GM21737 (cell line): Measurements from ENCODE around the gene DNAAF8.
A peak's percentile ranks its signal among the peaks of the same experiment; 100 is the strongest.

Experiments
- ATAC-seq: cut with Tn5 transposase; IDR thresholded peaks from one replicate; pipeline ENCODE4 v1.9.1; 2021; ENCODE audit warnings: mild to moderate bottlenecking, moderate library complexity; ENCODE audit not compliant: unreplicated experiment

Gene DNAAF8

DNA sequence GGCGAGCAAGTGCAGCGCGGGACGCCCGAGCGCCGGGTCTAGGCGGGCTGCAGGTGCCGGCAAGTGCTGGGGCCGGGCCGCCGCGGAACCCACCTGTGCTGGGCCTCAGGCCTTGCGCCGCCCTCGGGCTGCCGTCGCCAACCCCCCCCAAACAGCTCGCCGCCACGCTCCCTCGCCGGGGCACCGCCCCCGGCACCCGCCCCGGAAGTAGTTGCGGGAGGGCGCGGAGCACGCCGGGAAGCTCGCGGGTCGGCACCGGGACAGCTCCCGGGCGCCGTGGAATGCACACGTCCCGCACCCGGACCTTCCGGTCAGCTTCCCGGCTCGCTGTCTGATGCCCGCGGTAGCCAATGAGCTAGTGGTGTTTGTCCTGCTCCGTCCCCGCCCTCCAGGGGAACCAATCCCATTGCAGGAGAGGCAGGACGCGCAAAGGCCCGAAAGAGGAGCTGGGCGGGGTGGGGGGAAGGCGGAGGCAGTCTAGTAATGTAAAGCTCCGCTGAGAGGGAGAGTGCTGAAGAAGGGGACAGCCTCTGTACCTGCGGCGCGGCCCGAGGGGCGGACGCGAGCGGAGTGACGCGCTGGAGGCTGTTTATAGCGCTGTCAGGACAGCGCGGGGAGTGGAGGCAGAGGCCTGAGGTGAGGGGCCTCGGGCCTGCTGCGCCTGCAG, at the start of gene DNAAF8, which contains the start of gene ANKS3:
Gene DNAAF8, plus strand, starts transcription at position 475 of the 667 bp plus-strand sequence. CDS start 1,978 bp downstream, outside the sequence.
Gene ANKS3, minus strand, starts transcription at position 209 of the 667 bp plus-strand sequence. CDS start 4,122 bp downstream, outside the sequence.
- ATAC-seq: peak; percentile 69

DNA sequence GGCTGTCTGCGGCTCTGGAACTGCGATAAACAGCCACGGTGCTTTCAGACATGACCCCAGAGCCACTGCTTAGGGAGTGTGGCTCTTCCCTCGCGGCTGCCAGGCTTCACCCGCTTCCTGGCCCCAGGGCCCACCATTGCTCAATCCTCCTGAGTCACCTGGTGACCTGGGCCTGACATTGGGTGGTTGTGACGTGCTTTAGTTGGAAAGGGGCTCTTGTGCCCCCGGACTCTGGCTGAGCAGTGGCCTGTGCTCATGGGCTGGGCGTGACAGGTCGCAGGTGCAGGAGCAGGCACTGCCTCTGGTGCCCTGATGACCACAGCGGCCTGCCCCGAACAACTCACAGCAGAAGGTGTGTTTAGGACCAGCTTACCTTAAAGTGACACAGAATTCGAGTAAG, 49.6 kb upstream of the DNAAF8 start:
- ATAC-seq: no peak

DNA sequence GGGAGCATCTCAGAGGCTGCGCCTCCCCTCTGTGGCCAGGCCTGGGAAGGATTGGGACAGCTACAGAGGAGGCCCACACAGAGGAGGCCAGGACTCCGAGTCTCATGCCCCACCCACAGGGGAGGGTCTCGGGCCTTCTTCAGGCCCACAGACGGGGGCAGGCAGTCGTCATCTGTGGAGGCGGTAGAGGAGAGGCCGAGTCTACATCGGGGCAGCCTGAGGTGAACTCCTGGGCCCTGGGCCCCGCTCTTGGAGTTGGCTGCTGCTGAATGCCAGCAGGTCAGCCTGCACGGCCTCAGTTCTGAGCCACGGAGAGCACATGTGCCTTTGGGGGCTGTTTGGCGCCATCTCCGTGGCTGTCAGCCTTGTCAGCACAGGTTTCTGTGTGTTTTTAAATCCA, 49.0 kb upstream of the DNAAF8 start:
- ATAC-seq: no peak

DNA sequence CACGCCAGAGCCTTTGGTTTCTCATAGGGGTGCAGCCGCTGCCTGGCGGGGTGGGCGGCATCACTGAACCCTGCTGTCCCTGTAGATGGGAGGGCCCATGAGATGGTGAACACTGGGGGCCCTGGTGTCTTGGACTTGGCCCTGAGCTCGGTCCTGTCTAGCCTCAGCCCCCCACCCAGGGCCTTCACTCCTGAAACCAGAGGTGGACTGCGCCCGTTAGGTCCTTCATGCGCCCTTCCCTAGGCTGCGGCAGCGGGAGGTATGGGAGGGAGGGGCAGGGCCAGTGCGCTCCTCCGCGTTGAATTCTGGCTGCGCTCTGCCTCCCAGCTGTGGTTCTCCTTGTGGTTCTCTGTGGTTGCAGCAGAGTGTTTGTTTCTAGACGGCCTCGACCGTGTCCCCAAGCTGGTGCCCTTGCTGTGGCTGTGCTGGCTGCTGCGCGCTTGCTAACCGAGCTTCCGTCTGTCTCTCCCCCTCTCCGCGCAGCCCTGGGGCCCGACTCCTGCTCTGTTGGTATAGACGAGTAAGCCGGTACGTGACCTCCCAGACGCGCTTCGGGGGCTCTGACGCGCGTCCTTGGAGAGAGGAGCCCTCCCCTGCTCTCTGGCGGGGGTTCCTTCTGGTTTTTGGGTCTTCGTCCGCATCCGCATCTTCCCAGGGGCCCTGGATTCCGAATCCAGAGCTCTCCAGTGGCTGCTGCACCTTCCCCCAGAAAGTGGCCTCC, 48.4 kb upstream of the DNAAF8 start:
- no peak for ATAC-seq

DNA sequence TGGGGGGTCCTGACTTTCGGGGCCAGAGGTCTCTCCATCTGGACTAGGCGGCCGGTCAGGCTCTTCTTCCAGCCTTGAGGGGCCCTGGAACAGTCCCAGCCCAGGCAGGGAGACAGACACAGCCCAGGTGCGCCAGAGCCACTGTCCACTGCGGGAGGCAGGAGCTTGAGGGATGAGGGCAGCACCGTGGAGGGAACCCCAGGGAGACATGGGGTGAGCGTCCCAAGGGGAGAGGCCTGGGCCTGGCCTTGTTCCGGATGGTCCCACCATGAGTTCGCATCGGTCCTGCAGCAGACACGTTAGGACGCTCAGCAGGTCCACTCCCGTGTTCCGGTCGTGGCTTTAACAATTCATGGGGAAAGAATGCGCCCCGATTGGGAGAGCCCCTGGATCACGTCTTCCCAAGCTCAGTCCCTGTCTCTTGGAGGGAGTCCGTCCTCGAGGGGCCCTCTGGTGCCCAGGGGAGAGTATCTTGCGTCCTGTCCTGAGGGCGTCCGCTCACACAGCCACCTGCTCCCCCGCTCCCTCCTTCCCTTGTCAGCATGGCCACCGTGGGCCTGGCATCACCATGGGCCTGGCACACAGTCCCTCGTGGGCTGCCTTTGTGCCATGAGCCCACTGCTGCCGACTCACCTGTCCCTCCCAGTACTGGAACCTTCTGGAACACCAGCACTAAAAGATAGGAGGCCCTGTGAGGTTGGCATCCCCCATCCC, 47.7 kb upstream of the DNAAF8 start:
- no peak for ATAC-seq

DNA sequence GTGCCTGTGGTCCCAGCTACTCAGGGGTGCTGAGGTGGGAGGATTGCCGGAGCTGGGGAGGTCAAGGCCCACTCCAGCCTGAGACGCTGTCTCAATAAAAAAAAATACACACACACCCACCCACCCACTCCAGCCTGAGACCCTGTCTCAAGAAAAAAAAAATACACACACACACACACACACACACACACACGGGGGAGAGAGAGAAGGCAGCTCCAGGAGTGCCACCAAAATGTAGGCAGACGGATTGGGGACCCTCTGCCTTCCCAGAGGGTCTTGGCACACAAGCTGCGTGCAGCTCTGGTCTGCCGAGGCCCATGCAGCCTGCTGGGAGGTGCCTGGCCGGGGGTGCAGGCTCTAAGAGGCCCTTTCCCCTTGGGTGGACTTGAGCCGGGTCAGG, 46.9 kb upstream of the DNAAF8 start:
- ATAC-seq: no peak

DNA sequence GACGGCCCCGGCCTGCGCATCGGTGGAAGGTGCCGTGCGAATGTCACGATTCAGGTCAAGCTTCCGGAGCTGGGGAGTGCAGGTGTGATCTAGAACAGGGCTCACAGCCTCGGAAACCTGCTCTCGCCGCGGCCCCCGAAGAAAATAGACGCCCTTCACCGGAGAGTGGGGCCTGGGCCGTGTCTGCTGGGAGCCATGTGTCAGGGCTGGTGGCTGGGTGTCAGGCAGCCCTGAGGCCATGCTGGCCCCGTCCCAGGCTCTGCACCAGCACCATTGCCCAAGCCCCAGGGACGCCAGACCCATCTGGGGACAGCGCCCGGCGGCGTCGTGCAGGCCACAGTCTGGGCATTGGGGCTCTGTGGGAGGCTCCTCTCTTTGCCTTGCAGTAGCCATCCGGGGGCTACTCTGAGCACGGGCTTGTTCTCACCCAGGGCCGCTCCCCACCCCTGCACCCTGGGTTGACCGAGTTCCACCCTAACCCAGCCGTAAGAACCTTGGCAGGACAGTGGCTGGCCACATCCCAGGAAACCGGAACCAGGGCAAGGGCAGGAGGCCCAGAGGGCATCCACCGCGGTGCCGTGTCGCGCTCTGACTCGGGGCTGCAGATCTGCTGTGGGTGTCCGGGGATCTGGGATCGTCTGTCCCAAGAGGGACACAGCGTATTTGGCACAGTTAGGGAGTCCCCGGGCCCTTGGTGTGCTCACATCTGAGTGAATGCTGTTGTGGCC, 46.2 kb upstream of the DNAAF8 start:
- ATAC-seq: no peak

DNA sequence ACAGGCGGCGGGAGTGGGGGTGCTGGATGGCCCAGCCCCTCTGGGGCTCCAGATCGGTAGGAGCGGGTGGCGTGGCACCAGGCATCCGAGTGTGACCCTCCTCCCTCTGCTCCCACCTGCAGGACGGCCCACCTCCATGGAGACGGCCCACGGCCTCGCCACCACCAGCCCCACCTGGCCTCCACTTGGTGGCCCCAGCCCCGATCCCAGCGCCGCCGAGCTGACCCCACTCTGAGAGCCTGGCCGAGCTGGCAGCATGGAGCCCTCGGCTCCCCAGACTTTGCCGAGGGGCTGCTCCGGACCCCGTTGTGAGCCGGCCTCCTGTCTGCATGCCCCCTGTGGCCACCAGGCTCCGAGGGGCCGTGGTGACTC, 45.7 kb upstream of the DNAAF8 start:
- ATAC-seq: no peak

DNA sequence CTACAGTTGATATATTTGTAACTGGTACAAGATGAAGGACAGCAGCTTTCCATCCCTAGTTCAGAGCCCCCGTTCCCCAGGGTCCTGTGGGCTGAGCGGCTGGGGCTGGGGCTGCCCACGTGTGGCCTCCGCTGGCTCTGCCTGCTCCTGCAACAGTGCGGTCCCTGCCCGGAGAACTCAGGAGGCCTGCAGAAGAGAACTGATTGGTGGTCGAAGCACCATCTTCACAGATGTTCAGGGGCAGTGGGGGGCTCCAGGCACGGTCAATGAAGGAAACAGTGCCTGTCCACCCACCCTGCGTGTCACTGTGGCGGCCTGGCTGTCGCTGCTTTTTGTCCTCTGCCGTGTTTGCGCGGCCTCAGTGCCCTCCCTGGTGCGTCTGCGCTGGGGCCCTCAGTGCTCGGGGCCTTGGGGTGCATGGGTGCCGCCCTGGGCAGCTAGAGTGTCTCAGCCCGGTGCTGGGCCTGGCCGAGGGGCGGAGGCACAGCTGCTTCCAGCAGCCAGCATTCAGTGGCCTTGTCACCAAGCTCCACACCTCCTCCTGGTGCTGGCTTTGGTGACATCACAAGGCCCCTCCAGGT, 45.2 kb upstream of the DNAAF8 start:
- no peak for ATAC-seq

DNA sequence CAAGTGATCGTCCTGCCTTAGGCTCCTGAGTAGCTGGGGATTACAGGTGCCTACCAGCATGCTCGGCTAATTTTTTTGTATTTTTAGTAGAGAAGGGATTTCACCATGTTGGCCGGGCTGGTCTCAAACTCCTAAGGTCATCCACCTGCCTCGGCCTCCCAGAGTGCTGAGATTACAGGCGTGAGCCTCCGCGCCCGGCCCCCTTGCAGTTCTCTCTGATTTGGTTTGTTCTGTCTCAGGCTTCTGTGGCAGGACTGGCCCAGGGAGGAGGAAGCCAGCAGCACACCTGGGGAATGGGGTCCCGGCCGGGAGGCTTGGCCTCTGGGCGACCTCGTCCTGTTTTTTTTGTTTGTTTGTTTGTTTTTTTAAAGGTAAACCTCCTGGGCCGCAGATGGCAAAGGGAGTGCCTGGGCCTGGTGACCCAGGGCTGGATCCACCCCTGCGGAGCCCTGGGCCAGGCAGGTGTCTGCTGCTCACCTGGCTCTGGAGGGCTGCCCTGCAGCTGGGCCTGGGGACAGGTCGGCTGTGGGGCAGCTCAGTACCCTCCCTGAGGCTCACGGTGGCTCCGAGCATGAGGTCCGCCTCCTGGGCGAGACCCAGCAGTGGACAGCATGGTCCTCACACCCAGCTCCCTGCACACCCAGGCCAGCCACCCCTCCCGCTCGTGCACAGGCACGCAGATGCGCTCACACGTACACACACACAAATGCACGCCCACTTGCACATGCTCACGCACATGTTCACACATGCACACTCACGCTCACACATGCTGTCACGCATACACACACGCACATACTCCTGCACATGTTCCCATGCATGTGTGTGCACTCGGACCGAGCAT, 44.3 kb upstream of the DNAAF8 start:
- ATAC-seq: no peak

DNA sequence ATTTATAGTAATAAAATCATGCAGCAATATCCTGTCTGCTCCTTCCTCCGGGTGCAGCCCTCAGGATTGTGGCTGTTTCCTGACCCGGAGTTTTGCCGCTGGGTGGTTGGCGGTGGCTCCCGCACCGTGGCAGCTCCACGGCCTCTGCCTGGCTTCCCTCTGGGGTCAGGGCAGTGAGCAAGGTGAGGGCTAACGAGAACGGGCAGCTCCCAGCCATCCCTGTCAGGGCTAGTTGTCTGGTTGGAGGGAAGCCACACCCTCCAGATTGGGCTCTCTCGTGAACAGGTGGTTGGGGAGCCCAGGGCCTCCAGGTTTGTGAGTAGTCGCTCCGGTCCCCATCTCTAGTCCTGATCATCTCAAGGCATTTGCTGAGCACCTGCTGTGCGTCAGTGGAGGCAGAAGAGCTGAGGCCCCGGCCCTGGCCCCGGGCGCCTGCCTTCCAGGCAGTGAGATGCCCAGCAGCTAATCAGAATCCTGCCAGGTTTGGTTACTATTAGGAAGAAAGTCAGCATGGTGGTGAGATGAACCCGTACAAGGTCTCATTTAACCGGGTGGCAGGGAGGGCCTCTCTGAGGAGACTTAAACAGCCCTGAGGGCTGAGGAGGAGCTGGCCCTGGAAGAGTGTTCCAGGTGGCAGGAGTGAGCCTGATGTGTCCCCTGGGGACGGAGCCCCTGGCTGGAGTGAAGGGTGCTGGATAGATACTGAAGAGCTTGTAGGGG, 43.2 kb upstream of the DNAAF8 start:
- no peak for ATAC-seq

DNA sequence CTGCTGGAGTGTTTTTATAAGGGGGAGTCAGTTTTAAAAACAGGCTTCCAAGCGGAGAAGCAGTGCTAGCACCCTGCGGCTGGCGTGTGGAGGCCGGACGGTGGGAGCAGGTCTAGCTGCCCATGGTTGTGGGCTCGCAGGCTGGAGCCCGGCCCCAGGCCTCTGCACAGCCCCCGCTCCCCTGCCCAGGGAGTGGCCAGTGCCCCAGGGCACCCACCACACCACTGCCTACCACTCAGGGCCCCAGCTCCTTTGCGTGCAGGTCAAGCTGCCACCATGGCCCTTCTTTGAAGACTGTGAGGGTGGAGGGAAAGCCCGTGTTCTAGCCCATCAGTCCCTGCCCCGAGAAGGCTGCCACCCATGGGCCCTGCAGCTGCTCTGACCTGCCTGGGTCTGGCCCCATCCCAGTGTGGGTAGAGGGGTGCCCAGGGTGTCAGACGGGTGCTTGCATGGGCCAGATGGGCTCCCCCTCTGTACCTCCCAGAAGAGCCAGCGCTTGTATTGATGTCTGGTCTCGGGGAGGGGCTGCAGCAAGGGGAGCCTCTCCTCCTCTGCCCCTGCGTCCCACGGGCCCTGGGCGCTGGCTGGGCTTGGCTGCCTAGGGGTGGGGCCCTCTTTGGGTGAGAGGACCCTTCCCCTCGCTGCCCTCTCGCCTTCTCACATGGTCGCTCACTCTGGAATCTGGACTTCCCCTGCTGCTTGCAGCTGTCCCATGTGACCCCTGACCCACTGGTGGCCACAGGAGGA, 42.5 kb upstream of the DNAAF8 start:
- ATAC-seq: no peak

DNA sequence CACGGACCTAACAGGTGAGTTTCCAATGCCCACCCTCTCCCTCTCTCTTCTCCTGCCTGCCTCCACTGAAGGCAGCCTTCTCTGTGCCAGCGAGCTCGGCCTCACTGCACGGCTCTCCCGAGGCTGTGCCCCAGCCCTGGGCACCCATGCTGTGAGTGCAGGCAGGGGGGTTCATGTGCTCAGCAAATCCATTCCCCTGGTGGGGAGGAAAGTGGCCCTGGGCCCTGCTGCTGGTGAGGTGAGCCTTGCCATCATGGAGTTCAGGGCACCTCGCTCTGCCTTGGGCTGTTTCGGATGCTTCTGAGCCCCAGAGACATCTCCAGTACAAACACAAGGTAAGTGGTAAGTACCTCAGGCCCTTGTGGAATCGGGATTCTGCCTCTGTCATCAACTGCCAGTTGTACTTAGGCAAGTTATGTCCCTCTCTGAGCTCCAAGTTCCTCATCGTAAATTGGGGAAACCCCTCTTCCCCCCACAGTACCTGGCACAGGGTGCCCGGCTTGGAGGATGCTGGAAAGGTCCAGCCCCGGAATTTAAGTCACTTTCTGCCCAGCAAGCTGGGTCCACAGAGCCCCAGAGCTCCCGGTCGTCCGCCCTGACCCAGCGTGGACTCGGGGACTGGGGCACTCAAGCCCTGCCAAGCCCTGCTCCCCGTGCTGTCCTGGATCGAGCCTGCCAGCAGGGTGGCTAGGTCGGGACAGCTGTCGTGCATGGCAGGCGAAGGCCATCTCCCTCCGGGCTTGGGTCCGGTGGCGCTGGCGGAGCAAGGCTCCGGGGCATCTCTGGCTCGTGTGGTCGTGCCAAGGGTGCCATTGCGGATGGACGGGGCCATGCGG, 41.7 kb upstream of the DNAAF8 start:
- ATAC-seq: peak; percentile 0

DNA sequence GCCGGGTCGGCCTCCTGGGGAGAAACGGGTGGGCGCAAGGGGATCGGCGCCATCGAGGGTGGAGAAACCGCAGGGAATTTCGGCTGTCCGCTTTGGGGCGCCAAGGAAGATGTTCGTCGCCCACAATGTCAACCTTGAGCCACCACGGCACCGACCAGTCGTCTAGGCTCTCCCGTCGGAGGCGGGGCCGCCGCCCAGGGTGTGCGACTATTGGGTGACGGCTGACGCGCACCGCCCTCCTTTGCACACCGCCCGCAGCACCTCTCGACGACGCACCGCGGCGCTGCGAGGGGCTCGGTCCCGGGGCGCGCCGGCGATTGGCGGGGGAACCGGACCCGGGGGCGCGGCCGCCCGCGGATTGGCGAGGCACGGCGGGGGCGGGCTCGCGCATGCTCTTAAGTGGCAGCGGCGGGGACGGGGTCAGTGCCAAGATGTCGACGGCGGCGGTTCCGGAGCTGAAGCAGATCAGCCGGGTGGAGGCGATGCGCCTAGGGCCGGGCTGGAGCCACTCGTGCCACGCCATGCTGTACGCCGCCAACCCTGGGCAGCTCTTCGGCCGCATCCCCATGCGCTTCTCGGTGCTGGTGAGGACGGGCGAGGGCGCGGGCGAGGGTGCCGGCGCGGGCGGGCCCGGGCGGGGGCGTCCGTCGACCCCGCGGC, 40.9 kb upstream of the DNAAF8 start, which contains the start of gene NUDT16L1:
Gene NUDT16L1, plus strand, starts transcription at position 267 of the 660 bp plus-strand sequence. Its CDS starts 165 bp downstream, at position 432.
- ATAC-seq: peak; percentile 92

DNA sequence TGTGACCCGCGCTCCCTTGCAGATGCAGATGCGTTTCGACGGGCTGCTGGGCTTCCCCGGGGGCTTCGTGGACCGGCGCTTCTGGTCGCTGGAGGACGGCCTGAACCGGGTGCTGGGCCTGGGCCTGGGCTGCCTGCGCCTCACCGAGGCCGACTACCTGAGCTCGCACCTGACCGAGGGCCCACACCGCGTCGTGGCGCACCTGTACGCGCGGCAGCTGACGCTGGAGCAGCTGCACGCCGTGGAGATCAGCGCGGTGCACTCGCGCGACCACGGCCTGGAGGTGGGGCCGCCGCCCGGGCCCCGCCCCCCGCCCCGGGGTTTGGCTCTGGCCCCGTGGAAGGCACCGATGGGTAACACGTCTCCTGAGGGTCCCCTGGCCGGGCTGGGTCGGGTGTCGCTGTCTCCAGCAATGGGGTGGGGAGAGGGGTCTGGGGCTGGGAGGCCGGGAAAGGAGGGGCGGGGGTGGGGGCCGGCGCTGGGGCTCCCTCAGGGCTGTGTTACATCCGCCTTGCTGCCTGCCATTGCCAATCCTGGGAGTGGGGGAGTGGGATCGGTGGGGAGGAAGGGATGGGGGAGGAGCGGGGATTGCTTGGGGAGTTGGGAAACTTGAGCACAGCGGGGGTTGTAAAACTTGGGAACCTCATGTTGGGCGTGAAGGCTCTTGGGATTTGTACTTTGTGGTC, 40.2 kb upstream of the DNAAF8 start:
- no peak for ATAC-seq

DNA sequence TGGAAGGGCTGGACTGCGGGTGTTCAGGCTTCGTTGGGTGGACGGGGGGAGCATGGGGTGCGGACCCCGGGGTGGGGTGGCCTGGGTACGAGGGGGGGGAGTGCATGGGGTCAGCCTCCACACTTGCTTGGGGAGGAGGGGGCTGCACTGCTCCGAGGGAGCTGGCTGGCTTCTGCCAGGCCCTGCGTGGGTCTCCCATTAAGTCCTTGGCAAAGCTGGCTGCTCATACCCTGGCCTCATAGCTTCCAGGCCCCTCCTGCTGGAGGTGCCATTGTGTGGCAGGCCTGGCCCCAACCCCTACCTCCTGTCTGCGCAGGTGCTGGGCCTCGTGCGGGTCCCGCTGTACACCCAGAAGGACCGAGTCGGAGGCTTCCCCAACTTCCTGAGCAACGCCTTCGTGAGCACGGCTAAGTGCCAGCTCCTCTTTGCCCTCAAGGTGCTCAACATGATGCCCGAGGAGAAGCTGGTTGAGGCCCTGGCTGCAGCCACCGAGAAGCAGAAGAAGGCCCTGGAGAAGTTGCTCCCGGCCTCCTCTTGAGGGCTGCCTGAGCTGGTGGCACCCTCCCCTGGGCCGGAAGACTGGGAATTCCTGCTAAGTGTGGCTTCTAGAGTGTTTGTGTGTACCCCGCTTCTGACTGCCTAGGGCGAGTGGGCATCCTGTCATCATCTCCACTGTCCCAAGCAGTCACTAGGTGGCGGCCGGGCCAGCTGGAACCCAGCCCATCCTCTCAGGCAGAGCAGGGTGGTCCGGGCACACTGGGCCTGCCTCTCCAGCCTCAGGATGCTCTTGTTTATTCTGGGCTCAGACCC, 39.5 kb upstream of the DNAAF8 start:
- no peak for ATAC-seq
